HepG2 (cell line): ENCODE measurements around the gene ANAPC2. TPM values are rescaled to one million over a fixed set of nuclear protein-coding genes. Genes with fewer than 3 reads are reported as not detected.

ENCODE experiments used
- CERS6 ChIP-seq: sonication (generic); formaldehyde crosslinking; IDR thresholded peaks from 2 replicates; pipeline ENCODE4 v1.5.0; 2020; ENCODE audit warnings: missing genetic modification reagents
- ETV5 ChIP-seq: IDR thresholded peaks from 2 replicates; pipeline ENCODE4 v1.6.1; 2018; ENCODE audit warnings: missing biosample characterization, missing genetic modification reagents, inconsistent platforms, borderline replicate concordance
- HIVEP1 ChIP-seq: sonication (generic); formaldehyde crosslinking; IDR thresholded peaks from 2 replicates; pipeline ENCODE4 v1.4.0; 2020; ENCODE audit warnings: mild to moderate bottlenecking, missing genetic modification reagents
- MXD1 ChIP-seq: sonication (generic); formaldehyde crosslinking; IDR thresholded peaks from 2 replicates; pipeline ENCODE4 v1.4.0; 2020; ENCODE audit warnings: mild to moderate bottlenecking, missing genetic modification reagents
- NFE2L1 ChIP-seq: sonication (generic); formaldehyde crosslinking; IDR thresholded peaks from 2 replicates; pipeline ENCODE4 v1.4.0; 2020; ENCODE audit warnings: missing genetic modification reagents, mild to moderate bottlenecking, borderline replicate concordance
- PAX8 ChIP-seq: sonication (generic); formaldehyde crosslinking; IDR thresholded peaks from 2 replicates; pipeline ENCODE4 v1.8.0; 2022; ENCODE audit warnings: mild to moderate bottlenecking, missing genetic modification reagents, borderline replicate concordance
- PHF20 ChIP-seq: sonication (generic); formaldehyde crosslinking; IDR thresholded peaks from 2 replicates; pipeline ENCODE4 v1.5.0; 2020; ENCODE audit warnings: mild to moderate bottlenecking, missing genetic modification reagents
- POLR2A ChIP-seq, 2 experiments: IDR thresholded peaks; 2 replicates each; pipeline ENCODE4 v1.6.1; 2011; ENCODE audit warnings: low read depth in 2 of 2, low read length in 2 of 2, mild to moderate bottlenecking in 1 of 2, moderate library complexity in 1 of 2; ENCODE audit not compliant: insufficient read depth in 1 of 2
- REST ChIP-seq, 2 experiments: IDR thresholded peaks; 2 replicates each; pipeline ENCODE4 v1.6.1; 2011 to 2012; ENCODE audit warnings: low read length in 2 of 2, borderline replicate concordance in 1 of 2, low read depth in 1 of 2, mild to moderate bottlenecking in 1 of 2, moderate library complexity in 1 of 2
- SSRP1 ChIP-seq: IDR thresholded peaks from 2 replicates; pipeline ENCODE4 v1.6.1; 2016; ENCODE audit warnings: control low read depth
- TMF1 ChIP-seq: sonication (generic); formaldehyde crosslinking; IDR thresholded peaks from 2 replicates; pipeline ENCODE4 v1.8.1; 2022; ENCODE audit warnings: low read depth, missing genetic modification reagents
- TOE1 ChIP-seq: sonication (generic); formaldehyde crosslinking; IDR thresholded peaks from 2 replicates; pipeline ENCODE4 v1.4.0; 2020; ENCODE audit warnings: mild to moderate bottlenecking, missing genetic modification reagents
- UBTF ChIP-seq: sonication (generic); formaldehyde crosslinking; IDR thresholded peaks from 2 replicates; pipeline ENCODE4 v1.4.0; 2020; ENCODE audit warnings: mild to moderate bottlenecking, missing genetic modification reagents
- ZMYM4 ChIP-seq: sonication (generic); formaldehyde crosslinking; IDR thresholded peaks from 2 replicates; pipeline ENCODE4 v1.8.1; 2023; ENCODE audit warnings: mild to moderate bottlenecking, missing genetic modification reagents
- ZNF343 ChIP-seq: sonication (generic); formaldehyde crosslinking; IDR thresholded peaks from 2 replicates; pipeline ENCODE4 v1.4.0; 2020; ENCODE audit warnings: mild to moderate bottlenecking, missing genetic modification reagents
- ZNF558 ChIP-seq: sonication (generic); formaldehyde crosslinking; IDR thresholded peaks from 2 replicates; pipeline ENCODE4 v1.9.0; 2022; ENCODE audit warnings: mild to moderate bottlenecking, missing genetic modification reagents, borderline replicate concordance
- ZNF614 ChIP-seq: IDR thresholded peaks from 2 replicates; pipeline ENCODE4 v1.6.1; 2018; ENCODE audit warnings: missing biosample characterization, missing genetic modification reagents, inconsistent platforms, borderline replicate concordance
- ZNF629 ChIP-seq: sonication (generic); formaldehyde crosslinking; conservative IDR thresholded peaks from 2 replicates; pipeline ENCODE4 v1.5.0; 2020; ENCODE audit warnings: missing genetic modification reagents
- ZNF800 ChIP-seq: sonication (generic); formaldehyde crosslinking; IDR thresholded peaks from 2 replicates; pipeline ENCODE4 v1.4.0; 2020; ENCODE audit warnings: missing genetic modification reagents
- ZNF816 ChIP-seq: sonication (generic); formaldehyde crosslinking; IDR thresholded peaks from 2 replicates; pipeline ENCODE4 v1.8.0; 2022; ENCODE audit warnings: missing genetic modification reagents, mild to moderate bottlenecking, borderline replicate concordance
- ZSCAN25 ChIP-seq: sonication (generic); formaldehyde crosslinking; IDR thresholded peaks from 2 replicates; pipeline ENCODE4 v1.8.0; 2022; ENCODE audit warnings: mild to moderate bottlenecking, missing genetic modification reagents
- polyA plus RNA-seq, 8 experiments: library from polyadenylated mRNA; depleted of rRNA in 3 of 8; stranded (reverse) in 7 of 8; unstranded in 1 of 8; fragments of >200 nt; fragmentation: Illumina TruSeq in 4 of 8; extraction: Trizol in 4 of 8; gene quantifications; 2 replicates each; pipeline versions ENCODE4 v1.2.1 to v1.2.3, GENCODE V29; 2011 to 2016; ENCODE audit warnings: low read depth in 4 of 8, missing spikeins in 1 of 8, mixed read lengths in 1 of 8; ENCODE audit not compliant: insufficient read depth in 1 of 8
- total RNA-seq, 5 experiments: library from RNA; depleted of rRNA; stranded (reverse); fragments of >200 nt; fragmentation: Illumina TruSeq; extraction: Trizol; gene quantifications; 2 replicates each; pipeline ENCODE4 v1.2.3, GENCODE V29; 2016; ENCODE audit warnings: low read depth in 1 of 5

The ANAPC2 gene
- total and polyA plus RNA-seq, 2 of the 13 experiments (the other 11 are each of a cell fraction or from before 2014, with no cell fraction given) = 12.3 to 15.4 TPM

GRCh38 chr9:137230705-137231371 is 42.5 kb upstream of the ANAPC2 start, which contains the start of gene SLC34A3 (continued):
- 0 out of 2 replicates have a peak, but pooled peaks have one; percentile 1 for TF ChIP-seq HIVEP1 (CRISPR knock-in tag)
- TF ChIP-seq TOE1 (CRISPR knock-in tag) = no peak
- 0 out of 2 replicates have a peak, but pooled peaks have one; percentile 1 for TF ChIP-seq ZNF614 (CRISPR knock-in tag)
- TF ChIP-seq ZNF816 (CRISPR knock-in tag) = no peak
- no peak; a peak in 1 of 4 replicates for TF ChIP-seq POLR2A (IDR thresholded peaks at IDR 0.05; ENCODE audit: insufficient read depth in 1 of 2, low read depth in 2 of 2, low read length in 2 of 2)
- TF ChIP-seq ETV5 (CRISPR knock-in tag) = no peak
- no peak; the same call in 1 of the 2 replicates for TF ChIP-seq UBTF (CRISPR knock-in tag)
- 0 out of 2 replicates have a peak, but pooled peaks have one; percentile 32 for TF ChIP-seq ZNF558 (CRISPR knock-in tag)
- 0 out of 2 replicates have a peak, but pooled peaks have one; percentile 41 for TF ChIP-seq TMF1 (CRISPR knock-in tag)
- TF ChIP-seq SSRP1 (CRISPR knock-in tag) = no peak
- no peak for TF ChIP-seq ZNF629 (CRISPR knock-in tag)
- no peak for TF ChIP-seq REST (IDR thresholded peaks at IDR 0.05; ENCODE audit: borderline replicate concordance in 1 of 2, low read depth in 1 of 2, low read length in 2 of 2)
- TF ChIP-seq ZNF800 (CRISPR knock-in tag) = no peak
- no peak for TF ChIP-seq CERS6
- TF ChIP-seq NFE2L1 (CRISPR knock-in tag) = no peak
- no peak for TF ChIP-seq ZNF343 (CRISPR knock-in tag)
- TF ChIP-seq PHF20 (CRISPR knock-in tag) = no peak
- TF ChIP-seq PAX8 (CRISPR knock-in tag) = 0 out of 2 replicates have a peak, but pooled peaks have one; percentile 10
- no peak for TF ChIP-seq MXD1 (CRISPR knock-in tag)
- no peak for TF ChIP-seq ZSCAN25 (CRISPR knock-in tag)
- no peak for TF ChIP-seq ZMYM4 (CRISPR knock-in tag)
